NCI-H2029 (cell line): ENCODE results near the gene TCP11X1.
"Not testable (repeated sequence)": the region's sequence is repeated elsewhere in the genome, so short reads cannot be mapped to it uniquely, and the experiment has no call there.

Experiments used
- DNase-seq: peaks from one replicate; lab custom pipeline; 2025; lab: John Stamatoyannopoulos, UW

The TCP11X1 gene

GRCh38 chrX:102214986-102215385 lies at the start of gene TCP11X1:
Gene TCP11X1 (plus strand): TSS chrX:102215301.
- DNase-seq, result not testable (repeated sequence)

- DNase-seq, result no peak
Measured at GRCh38 chrX:102185967-102186720, 29.0 kb upstream of the TCP11X1 start.

- not testable (repeated sequence) for DNase-seq
Measured at GRCh38 chrX:102207940-102208339, 7.2 kb upstream of the TCP11X1 start.

- DNase-seq, result not testable (repeated sequence)
Measured at GRCh38 chrX:102216497-102216896, 1.4 kb downstream of the TCP11X1 start.

- DNase-seq, result not testable (repeated sequence)
Measured at GRCh38 chrX:102235678-102236077, 20.6 kb downstream of the TCP11X1 start.

GRCh38 chrX:102240265-102240664 lies 25.2 kb downstream of the TCP11X1 start:
- not testable (repeated sequence) for DNase-seq

- DNase-seq, result not testable (repeated sequence)
Measured at GRCh38 chrX:102246893-102247292, 31.8 kb downstream of the TCP11X1 start, which contains the start of gene NXF2. Gene NXF2 (plus strand): TSS chrX:102247167. CDS start chrX:102307079, 59,912 bp downstream.

- not testable (repeated sequence) for DNase-seq
Measured at GRCh38 chrX:102272231-102272630, 57.1 kb downstream of the TCP11X1 start.
